ENCODE results near the gene USH1G. TPM values are rescaled to one million over a fixed set of nuclear protein-coding genes. Genes with fewer than 3 reads are reported as not detected.

Gene USH1G
- total and polyA plus RNA-seq, 12 donors: not detected

GRCh38 chr17:74882517-74883240 is 40.4 kb downstream of the USH1G start:
- TF ChIP-seq CTCF (IDR thresholded peaks at IDR 0.05): no peak
- Histone ChIP-seq H3K4me3 (no peak overlapping the region), H3K4me1 (peaks cover 4 to 9% (median 8%) of the 10 kb centered on the region in 9 donors), H3K27ac (no peak overlapping the region), H3K9me3 (no peaks in the 10 kb centered on the region), H3K27me3 (peaks cover 0 to 20% (median 6%) of the 10 kb centered on the region in 7 donors), H3K36me3 (no peaks in the 10 kb centered on the region)
- no peak for ATAC-seq
- no peak for DNase-seq
- intact Hi-C loops (cut with DNase I): no loop called here
- 70 to 71% methylated on average over 20 of the region's 20 CpGs for whole genome bisulfite sequencing, 2 donors

- DNase-seq: no peak
- Histone ChIP-seq H3K36me3 (no peaks in the 10 kb centered on the region), H3K27me3 (peaks cover 0 to 16% (median 6%) of the 10 kb centered on the region in 7 donors), H3K4me3 (no peak overlapping the region), H3K4me1 (peaks cover 4 to 19% (median 14%) of the 10 kb centered on the region in 9 donors), H3K27ac (no peak overlapping the region), H3K9me3 (no peaks in the 10 kb centered on the region)
- intact Hi-C loops (cut with DNase I): no loop called here
- 78 to 79% methylated on average over 11 of the region's 11 CpGs for WGBS, 2 donors
- ATAC-seq: no peak
- no peak for TF ChIP-seq CTCF (IDR thresholded peaks at IDR 0.05)
Measured at GRCh38 chr17:74881073-74881472, 42.0 kb downstream of the USH1G start.

GRCh38 chr17:74879308-74879707 is 43.7 kb downstream of the USH1G start:
- Histone ChIP-seq H3K4me3 (no peak overlapping the region), H3K4me1 (peaks cover 4 to 19% (median 14%) of the 10 kb centered on the region in 9 donors), H3K9me3 (no peaks in the 10 kb centered on the region), H3K27ac (no peak overlapping the region), H3K36me3 (no peaks in the 10 kb centered on the region), H3K27me3 (no peaks in the 10 kb centered on the region)
- no peak for DNase-seq
- intact Hi-C loops (cut with DNase I): no loop called here
- no peak for ATAC-seq
- 80 to 89% methylated on average over 16 of the region's 16 CpGs for WGBS, 2 donors
- no peak for TF ChIP-seq CTCF (IDR thresholded peaks at IDR 0.05)

- Histone ChIP-seq H3K4me3 (no peak overlapping the region), H3K27me3 (no peaks in the 10 kb centered on the region), H3K27ac (peak overlapping the region in 1 of 10 donors; percentile 46), H3K36me3 (no peaks in the 10 kb centered on the region), H3K9me3 (no peaks in the 10 kb centered on the region), H3K4me1 (peaks cover 10 to 25% (median 19%) of the 10 kb centered on the region in 9 donors)
- no peak for ATAC-seq
- WGBS, 2 donors: 69 to 80% methylated on average over 2 of the region's 2 CpGs
- no peak for TF ChIP-seq CTCF (IDR thresholded peaks at IDR 0.05)
- intact Hi-C loops (cut with DNase I): no loop called here
- DNase-seq: no peak
Measured at GRCh38 chr17:74878658-74879057, 44.4 kb downstream of the USH1G start.

All from heart right ventricle (tissue), 16 donors.